Measurements from ENCODE around the gene HNRNPUL2.

GRCh38 chr11:62757846-62758788 is 30.9 kb upstream of the HNRNPUL2 start:
- TF ChIP-seq SNAPC5 (CRISPR knock-in tag; IDR thresholded peaks at IDR 0.05): no peak
- no peak for TF ChIP-seq FOSL1 (tag; conservative IDR thresholded peaks at IDR 0.05)
- TF ChIP-seq HOXB6 (CRISPR knock-in tag; IDR thresholded peaks at IDR 0.05; ENCODE audit: borderline replicate concordance): no peak
- no peak for TF ChIP-seq ZFP1 (CRISPR knock-in tag; IDR thresholded peaks at IDR 0.05)
- TF ChIP-seq BRF2 (IDR thresholded peaks at IDR 0.05; ENCODE audit: borderline replicate concordance, insufficient read depth, insufficient read length): no peak
- TF ChIP-seq FOXP4 (CRISPR knock-in tag; IDR thresholded peaks at IDR 0.05; ENCODE audit: borderline replicate concordance): no peak
- no peak for TF ChIP-seq MEF2A (IDR thresholded peaks at IDR 0.05; ENCODE audit: control insufficient read depth, low read depth, low read length)
- no peak for TF ChIP-seq SETDB1 (IDR thresholded peaks at IDR 0.05; ENCODE audit: low read length)
- TF ChIP-seq JUNB (CRISPR knock-in tag; conservative IDR thresholded peaks at IDR 0.05): no peak
- TF ChIP-seq RCOR1 (IDR thresholded peaks at IDR 0.05; ENCODE audit: borderline replicate concordance in 1 of 2, low read depth in 2 of 2, low read length in 2 of 2): no peak
- no peak for TF ChIP-seq SOX6 (IDR thresholded peaks at IDR 0.05)
- TF ChIP-seq IRF2 (CRISPR knock-in tag; IDR thresholded peaks at IDR 0.05): no peak
- no peak for TF ChIP-seq SNRNP70 (optimal IDR thresholded peaks at IDR 0.05; ENCODE audit: low read depth, low read length)
- no peak for TF ChIP-seq TEAD4 (IDR thresholded peaks at IDR 0.05; ENCODE audit: low read length)
- TF ChIP-seq TEAD4 (CRISPR knock-in tag; IDR thresholded peaks at IDR 0.05; ENCODE audit: borderline replicate concordance): no peak
